Esophagus muscularis mucosa (tissue), 4 donors: ENCODE data around the gene MAPKAP1.

Source experiments
- CTCF ChIP-seq, 3 experiments: fragments of 200-600 bp in 2 of 3; fragments of 450-650 bp in 1 of 3; sonication (generic) in 2 of 3; IDR thresholded peaks; one replicate each; pipeline ENCODE4 v1.5.1; 2017 to 2019; ENCODE audit warnings: antibody characterized with exemption in 3 of 3, mild to moderate bottlenecking in 2 of 3, moderate library complexity in 1 of 3
- EP300 ChIP-seq: sonication (generic); formaldehyde crosslinking; IDR thresholded peaks from one replicate; pipeline ENCODE4 v1.6.1; 2017; ENCODE audit warnings: antibody characterized with exemption
- POLR2A ChIP-seq: fragments of 450-650 bp; IDR thresholded peaks from one replicate; pipeline ENCODE4 v1.6.1; 2017; ENCODE audit warnings: antibody characterized with exemption, moderate library complexity, mild to moderate bottlenecking, low read depth
- POLR2AphosphoS5 ChIP-seq, 2 donors: sonication (generic); formaldehyde crosslinking; IDR thresholded peaks; one replicate each; pipeline ENCODE4 v1.6.1; 2017; ENCODE audit warnings: antibody characterized with exemption in 2 of 2

DNA sequence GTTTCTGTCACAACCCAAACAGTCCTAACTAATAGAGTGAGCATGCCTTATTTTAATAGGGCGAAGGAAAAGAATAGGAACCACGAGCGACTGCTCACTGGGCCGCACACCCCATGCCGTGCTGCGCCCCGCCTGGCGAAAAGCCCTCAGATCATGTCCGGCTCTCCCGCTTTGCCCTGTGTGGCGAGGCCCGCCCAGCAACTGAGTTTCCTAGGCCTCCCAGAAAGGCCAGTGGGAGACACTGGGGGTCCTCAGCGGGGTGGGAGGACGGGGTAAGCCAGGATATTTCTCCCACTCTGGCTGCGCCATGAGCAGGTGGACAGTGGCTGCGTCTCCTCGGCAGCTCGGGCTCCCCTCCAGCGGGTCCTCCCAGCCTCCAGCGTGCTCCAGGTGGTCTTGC is 307.3 kb downstream of the MAPKAP1 start:
- TF ChIP-seq CTCF (IDR thresholded peaks at IDR 0.05) (no peak), POLR2A (no peak), POLR2AphosphoS5 (IDR thresholded peaks at IDR 0.05) (no peak), EP300 (no peak)
